ENCODE results near the gene PIK3R5. TPM values are rescaled to one million over a fixed set of nuclear protein-coding genes. Genes with fewer than 3 reads are reported as not detected.
"Not testable (repeated sequence)": the region's sequence is repeated elsewhere in the genome, so short reads cannot be mapped to it uniquely, and the experiment has no call there.

Gene PIK3R5
- total RNA-seq (2014; rRNA removed; shearing (Covaris generic)), result 0.35 TPM in 2 replicates
- 0.39 TPM in 1 of 2 replicates, not detected in the other for polyA plus RNA-seq (2014; cell fraction: nucleus; rRNA removed)

DNA sequence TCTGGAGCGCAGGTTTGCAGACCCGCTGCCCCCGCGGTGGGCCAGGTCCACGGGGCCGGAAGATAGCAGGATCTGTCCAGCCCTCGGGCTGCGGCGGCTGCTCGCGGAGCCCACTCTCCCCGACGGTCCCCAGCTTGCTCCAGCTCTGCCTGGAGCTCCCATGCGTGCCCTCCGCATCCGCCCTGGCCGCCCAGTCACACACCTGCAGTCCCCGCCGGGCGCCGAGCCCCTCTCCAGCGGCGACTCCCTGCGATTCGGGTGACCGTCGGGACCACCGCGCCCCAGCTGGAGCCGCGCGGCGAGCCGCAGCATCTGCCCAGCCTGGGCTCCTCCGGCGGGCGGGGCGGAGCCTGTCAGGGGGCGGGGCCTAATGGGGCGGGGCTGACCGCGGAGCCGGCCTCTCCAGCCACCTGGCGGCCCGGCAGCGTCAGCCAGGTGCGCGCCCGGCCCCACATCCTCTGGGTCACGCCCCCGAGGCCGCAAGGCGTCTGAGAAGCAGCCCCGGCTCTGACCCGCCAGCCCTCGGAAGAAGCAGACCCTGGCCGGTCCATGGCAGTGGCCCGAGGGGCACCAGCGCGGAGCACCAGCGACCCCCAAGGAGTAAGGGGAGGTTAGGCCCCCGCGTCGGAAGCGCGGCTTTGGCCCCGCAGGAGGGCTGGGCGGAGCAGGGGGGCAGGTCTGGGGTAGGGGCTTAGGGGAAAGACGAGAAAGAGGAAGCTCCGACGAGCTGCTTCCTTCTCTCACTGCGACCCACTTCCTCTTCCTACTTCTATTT, at the start of gene PIK3R5:
TSS of gene PIK3R5 (minus strand) at position 314 of the 775 bp plus-strand sequence. CDS start 54,213 bp downstream, outside the sequence.
- no peak for DNase-seq (ENCODE audit: extremely low read depth, low read depth)

DNA sequence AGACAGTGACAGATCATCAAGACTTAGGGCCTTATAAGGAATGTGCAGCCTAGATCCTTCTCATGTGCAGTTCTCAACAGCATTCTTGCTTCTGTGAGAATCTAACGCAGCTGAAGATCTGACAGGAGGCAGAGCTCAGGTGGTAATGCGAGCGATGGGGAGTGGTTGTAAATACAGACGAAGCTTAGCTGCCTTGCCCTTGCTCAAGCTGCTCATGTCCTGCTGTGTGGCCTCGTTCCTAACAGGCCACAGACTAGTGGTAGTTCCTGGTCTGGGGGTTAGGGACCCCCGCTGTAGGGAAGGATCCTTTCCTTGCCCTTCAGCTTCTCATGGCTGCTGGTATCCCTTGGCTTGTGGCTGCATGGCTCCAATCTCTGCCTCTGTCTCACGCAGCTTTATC, 45.5 kb upstream of the PIK3R5 start:
- no peak for DNase-seq (ENCODE audit: extremely low read depth, low read depth)

- no peak for DNase-seq (ENCODE audit: extremely low read depth, low read depth)
These were observed 44.2 kb upstream of the PIK3R5 start for GRCh38 chr17:9009737-9010136.

DNA sequence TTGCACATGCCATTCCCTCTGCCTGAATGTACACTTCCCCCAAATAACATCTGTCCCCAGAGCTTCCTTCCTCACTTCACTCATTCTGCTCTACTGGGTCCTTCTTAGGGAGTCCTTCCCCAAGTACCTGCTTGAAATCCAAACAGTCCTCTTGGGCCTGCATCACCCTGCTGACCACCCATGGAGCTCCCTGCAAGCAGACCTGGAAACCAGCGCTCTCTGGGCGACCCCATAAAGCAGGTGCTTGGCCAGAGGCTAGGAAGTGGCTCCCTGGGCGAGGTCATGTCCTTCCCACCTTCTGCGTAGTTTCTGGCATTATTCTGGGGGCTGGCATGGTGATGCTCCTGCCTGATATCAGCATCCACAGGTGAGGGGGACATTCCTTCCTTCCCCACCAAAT, 43.6 kb upstream of the PIK3R5 start:
- DNase-seq (ENCODE audit: extremely low read depth, low read depth), result no peak

DNA sequence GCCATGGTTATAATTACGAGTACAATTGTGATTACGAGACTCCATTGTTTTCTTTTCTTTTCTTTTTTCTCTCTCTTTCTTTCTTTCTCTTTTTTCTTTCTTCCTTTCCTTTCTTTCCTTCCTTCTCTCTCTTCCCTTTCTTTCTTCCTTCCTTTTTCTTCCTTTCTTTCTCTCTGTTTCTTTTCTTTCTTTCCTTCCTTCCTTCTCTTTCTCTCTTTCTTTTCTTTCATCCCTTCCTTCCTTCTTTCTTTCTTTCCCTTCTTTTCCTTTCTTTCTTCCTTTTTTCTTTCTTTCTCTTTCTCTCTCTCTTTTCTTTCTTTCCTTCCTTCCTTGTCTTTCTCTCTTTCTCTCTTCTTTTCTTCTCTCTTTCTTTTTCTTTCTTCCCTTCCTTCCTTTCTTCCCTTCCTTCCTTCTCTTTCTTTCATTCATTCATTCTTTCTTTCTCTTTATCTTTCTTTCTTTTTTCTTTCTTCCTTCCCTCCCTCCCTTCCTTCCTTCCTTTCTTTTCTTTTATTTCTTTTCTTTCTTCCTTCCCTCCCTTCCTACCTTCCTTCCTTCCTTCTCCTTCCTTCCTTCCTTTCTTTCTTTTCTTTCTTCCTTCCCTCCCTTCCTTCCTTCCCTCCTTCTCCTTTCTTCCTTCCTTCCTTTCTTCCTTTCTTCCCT, 41.7 kb upstream of the PIK3R5 start:
- DNase-seq (ENCODE audit: extremely low read depth, low read depth), result no peak

DNA sequence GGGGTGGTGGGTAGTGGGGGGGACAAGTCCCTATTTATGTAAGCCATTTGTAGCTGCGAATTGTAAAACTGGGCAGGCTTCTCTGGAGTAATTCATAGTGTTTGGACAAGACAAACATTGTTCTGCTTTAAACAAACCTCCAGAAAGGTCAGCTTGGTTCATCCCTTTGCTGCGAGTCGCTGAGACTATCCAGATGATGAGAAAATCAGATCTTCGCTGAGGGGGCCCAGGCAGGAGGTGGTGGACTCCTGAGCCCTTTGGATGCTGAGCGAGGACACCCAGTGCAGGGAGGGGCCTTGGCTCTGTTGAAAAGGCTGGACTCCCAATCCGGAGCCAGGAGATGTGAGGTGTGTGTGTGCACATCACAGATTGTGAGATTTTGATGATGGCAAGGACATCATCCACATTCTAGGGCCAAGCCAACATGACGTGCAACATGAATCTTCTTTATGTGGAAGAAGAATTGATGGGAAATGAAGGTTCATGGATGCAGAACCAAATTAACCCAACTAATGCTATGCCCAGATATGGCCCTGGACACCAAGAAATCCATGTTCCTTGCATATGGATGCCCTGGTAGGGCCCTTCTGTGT, 40.8 kb upstream of the PIK3R5 start:
- DNase-seq (ENCODE audit: extremely low read depth, low read depth), result no peak

DNA sequence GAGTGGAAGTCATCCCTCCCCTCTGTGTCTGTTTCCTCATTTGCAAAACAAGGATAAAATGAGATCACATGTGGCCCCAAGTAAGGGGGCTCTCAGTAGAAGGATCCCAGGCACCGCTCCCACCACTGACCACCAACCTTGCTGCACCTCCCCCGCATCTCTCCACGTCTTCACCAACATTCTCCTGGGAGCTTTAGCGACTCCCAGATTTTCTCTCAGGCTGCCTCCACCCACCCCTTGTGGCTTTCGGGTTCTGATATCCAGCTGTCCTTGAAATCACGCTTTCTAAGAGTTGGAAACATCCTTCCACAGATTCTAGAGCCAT, 39.4 kb upstream of the PIK3R5 start:
- DNase-seq (ENCODE audit: extremely low read depth, low read depth), result no peak

- no peak for DNase-seq (ENCODE audit: extremely low read depth, low read depth)
These were observed 38.8 kb upstream of the PIK3R5 start for GRCh38 chr17:9004132-9004960.

- DNase-seq (ENCODE audit: extremely low read depth, low read depth), result no peak
These were observed 38.0 kb upstream of the PIK3R5 start for GRCh38 chr17:9003355-9004131.

- no peak for DNase-seq (ENCODE audit: extremely low read depth, low read depth)
These were observed 37.3 kb upstream of the PIK3R5 start for GRCh38 chr17:9002606-9003354.

GRCh38 chr17:9002227-9002605, 36.7 kb upstream of the PIK3R5 start:
- no peak for DNase-seq (ENCODE audit: extremely low read depth, low read depth)

GRCh38 chr17:9001559-9001958, 36.1 kb upstream of the PIK3R5 start:
- no peak for DNase-seq (ENCODE audit: extremely low read depth, low read depth)

DNA sequence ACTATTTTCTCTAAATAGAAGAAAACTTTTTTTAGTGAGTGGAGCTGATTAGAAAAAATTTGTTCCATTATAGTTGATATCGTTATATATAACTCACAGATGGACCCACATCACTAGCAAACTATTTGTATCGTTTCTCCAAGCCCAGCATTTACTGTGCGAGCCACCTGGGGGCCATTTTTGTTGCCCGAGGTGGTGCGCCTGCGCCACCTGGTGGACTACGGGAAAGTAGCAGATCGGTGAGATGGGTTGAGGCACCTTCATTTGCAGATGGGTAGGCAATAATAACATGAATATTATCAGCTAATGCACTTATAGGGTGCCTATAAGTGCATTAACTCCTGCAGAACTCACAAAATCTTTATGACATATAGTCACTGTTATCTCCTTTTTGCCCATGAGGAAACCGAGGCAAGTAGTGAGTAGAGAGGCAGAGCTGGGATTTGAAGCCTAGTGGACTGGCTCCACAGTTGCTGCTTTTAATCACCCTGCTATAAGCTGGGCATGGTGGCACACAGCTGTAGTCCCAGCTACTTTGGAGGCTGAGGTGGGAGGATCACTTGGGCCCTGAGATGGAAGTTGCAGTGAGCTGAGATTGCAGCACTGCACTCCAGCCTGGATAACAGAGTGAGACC, 32.6 kb upstream of the PIK3R5 start:
- DNase-seq (ENCODE audit: extremely low read depth, low read depth), result peak; percentile 55

- DNase-seq (ENCODE audit: extremely low read depth, low read depth), result no peak
These were observed 30.2 kb upstream of the PIK3R5 start for GRCh38 chr17:8995711-8996110.

DNA sequence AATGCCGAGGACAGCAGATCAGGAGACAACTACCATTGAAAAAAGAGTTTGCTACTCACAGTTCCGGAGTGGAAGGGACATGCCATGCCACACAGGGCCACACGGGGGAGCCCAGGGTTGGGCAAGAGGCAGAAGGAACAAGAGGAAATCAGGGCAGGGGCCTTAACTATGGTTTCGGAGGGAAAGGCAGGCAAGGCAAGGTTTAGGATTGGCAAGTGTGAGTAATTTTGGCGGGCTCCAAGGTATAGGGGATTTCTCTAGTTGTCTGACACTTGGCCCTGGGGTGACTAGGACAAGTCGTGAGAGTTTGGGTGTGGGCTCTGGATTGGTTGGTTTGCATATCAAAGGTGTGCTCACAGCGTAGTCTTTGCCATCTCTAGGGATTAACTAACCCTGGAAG, 28.8 kb upstream of the PIK3R5 start:
- peak; percentile 35 for DNase-seq (ENCODE audit: extremely low read depth, low read depth)

GRCh38 chr17:8991514-8992285, 26.2 kb upstream of the PIK3R5 start:
- DNase-seq (ENCODE audit: extremely low read depth, low read depth), result peak; percentile 43

DNA sequence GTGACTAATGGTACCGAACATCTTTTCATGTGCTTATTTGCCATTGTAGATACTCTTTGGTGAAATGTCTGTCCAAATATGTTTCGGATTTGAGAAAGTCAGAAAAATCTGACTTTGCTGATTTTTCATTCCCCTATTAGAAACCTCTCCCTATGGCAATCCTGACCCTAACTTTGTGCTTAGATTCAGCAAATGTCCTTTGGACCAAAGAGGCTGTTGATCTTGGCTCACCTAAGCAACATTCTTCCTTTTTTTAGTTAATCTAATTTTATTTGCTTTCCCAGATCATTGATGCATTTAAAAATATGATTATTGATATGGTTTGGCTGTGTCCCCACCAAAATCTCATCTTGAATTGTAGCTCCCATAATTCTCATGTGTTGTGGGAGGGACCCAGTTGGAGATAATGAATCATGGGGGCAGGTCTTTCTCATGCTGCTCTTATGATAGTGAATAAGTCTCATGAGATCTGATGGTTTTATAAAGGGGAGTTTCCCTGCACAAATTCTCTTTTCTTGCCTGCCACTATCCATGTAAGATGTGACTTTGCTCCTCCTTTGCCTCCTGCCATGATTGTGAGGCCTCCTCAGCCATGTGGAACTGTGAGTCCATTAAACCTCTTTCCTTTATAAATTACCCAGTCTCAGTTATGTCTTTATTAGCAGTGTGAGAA, 22.9 kb upstream of the PIK3R5 start:
- not testable (repeated sequence) for DNase-seq (ENCODE audit: extremely low read depth, low read depth)

GRCh38 chr17:8986295-8986694, 20.8 kb upstream of the PIK3R5 start:
- DNase-seq (ENCODE audit: extremely low read depth, low read depth), result no peak
